ELF-1 (cell line): ENCODE results near the gene STAG1.
A peak's percentile ranks its signal among the peaks of the same experiment; 100 is the strongest.
"Not testable (repeated sequence)": the region's sequence is repeated elsewhere in the genome, so short reads cannot be mapped to it uniquely, and the experiment has no call there.

Source experiments
- DNase-seq: peaks from one replicate; pipeline ENCODE4 v3.0.0-alpha.2; 2016; ENCODE audit warnings: low read depth, low spot score

The STAG1 gene

DNA sequence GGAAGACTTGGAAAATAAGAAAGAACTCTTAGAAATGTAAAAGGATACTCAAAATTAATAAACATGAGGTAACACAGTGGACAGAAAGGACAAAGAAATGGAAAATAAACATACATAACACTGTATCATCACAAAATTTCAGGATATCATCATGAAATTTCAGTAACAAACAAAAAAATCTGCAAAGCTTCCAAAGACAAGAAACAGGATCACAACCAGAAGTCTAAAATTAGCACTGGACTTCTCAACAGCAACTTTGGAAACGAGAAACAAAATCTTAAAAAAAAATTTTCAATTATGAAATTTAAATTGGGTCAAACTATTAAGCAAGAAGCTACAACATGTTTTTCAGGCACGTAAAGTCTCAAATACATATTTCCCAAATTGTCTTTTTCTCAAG, 238.8 kb downstream of the STAG1 start:
- no peak for DNase-seq

DNA sequence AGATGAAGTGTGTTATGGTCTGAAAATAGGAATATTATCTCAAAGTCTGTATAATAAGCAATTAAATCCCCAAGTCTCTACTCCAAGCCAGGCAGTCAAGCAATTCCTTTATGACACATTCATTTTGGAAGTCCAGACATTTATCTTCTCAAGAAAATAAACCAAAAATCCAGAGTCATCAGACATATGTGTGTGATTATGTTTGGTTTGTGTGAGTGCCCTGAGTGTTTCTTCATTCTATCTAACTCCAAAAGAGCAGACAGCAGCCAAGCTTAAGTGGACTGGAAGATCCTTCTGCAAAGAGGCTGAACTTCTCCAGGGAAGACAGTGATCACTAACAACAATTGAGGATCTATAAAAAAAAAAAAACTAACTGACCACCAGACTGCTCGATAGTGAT, 239.8 kb downstream of the STAG1 start:
- no peak for DNase-seq

DNA sequence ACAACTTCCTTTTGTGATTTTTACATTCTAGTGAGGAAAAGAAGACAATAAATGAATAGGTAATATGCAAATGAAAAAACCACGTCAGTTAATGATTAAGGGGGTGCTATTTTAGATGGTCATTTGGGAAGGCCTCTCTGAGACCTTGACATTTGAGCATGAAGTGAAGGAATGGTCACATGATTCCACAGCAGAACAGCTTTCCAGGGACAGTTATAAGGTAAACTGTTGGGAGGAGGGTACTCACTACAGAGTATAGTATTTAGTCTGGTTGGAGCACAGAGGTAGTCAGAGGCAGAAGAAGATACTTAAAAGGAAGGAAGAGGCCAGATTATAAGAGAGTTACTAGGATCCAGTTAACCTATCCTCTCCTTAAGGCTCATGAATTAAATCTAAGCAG, 246.5 kb downstream of the STAG1 start:
- DNase-seq, result no peak

DNA sequence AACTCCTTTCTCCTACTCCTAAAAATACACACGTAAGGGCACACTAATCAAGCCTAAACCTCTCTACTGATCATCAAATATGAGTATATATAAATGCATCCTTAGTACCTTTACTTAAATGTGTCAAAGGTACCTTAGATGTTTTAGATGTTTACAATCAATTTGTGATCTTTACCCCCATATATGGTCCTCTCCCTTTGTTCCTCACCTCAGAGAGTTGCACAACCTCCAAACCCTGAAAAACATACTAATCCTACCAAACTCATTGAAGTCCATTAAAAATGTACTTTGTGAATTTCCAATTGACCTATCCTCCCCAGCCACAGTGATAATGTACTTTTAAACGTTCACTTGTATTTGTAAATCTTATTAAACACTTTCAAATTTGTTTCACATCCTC, 249.1 kb downstream of the STAG1 start:
- no peak for DNase-seq

DNA sequence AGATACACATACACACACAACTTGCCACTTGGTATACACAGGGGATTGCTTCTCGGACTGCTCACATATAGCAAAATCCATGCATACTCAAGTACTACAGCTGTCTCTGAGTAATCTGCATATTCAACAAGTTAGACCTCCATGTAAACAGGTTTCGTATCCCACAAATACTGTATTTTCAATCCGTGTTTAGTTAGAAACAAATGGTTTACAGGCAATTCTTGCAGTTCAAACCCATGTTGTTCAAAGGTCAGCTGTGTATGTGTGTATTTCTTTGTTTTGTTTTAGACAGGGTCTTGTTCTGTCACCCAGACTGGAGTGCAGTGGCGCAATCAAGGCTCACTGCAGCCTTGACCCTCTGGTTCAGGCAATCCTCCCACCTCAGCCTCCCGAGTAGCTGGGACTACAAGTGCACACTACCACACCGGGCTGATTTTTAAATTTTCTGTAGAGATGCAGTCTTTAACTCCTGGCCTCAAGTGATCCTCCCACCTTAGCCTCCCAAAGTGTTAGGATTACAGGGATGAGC, 253.2 kb downstream of the STAG1 start:
- DNase-seq, result no peak

DNA sequence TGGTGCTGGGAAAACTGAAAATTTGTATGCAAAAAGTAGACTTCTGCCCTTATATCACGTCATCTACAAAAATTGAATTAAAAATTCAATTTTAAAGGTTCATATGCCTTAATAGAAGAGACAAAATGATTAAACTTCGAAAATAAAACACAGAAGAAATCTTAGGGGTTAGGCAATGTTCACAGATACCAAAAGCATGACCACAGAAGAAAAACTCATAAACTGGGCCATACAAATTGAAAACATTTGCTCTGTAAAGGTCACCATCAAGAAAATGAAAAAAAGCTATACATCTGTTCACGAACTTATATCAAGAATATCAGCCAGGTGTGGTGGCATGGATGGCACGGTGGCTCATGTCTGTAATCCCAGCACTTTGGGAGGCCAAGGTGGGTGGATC, 257.0 kb downstream of the STAG1 start:
- no peak for DNase-seq

DNA sequence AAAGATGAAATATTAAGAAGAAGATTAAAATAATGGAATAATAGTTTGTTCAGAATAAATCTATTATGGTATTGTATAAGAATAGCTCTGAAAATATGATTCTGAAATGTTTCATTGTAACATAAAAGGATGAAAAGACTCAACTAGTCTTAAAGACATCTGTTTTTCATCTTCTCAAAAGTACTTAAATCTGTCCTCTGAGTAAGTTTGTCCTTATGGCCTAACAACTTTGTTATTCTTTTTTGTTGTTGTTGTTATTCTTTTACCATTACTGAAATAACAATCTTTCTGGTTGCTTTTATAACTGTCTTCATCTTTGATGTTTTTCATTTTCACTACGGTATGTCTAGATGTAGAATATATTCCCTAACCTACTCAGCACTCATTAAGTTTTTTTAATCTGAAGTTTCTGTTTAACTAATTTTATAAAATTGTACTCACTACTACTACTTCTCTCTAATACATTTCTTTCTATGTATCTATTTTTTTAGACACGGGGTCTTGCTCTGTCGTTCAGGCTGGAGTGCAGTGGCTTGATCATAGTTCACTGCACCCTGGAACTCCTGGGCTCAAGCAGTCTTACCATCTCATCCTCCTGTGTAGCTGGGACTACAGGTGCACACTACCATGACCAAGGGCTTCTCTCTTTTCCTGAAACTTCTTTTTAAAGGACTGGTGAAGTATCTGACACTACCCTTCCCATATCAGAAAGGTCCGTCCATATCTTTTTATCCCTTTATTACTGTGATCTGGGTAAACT, 261.4 kb downstream of the STAG1 start:
- DNase-seq, result no peak

DNA sequence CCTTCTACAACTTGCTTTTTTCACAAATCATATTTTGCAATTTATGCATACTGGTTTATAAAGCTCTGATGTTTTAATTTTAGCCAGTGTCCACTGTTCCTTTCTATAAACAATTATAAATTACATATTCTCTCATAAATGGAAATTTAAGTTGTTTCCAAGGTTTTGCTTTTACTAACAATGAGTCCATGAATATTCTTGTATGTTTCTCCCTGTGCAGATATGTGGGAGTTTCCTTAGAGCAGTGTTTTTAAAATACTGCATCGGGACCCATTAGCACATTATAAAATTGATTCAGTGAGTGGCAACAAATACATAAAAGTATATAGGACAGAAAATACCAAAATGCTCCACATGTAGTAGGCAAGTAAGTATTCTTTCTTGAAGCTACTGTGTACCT, 266.4 kb downstream of the STAG1 start:
- DNase-seq, result no peak

DNA sequence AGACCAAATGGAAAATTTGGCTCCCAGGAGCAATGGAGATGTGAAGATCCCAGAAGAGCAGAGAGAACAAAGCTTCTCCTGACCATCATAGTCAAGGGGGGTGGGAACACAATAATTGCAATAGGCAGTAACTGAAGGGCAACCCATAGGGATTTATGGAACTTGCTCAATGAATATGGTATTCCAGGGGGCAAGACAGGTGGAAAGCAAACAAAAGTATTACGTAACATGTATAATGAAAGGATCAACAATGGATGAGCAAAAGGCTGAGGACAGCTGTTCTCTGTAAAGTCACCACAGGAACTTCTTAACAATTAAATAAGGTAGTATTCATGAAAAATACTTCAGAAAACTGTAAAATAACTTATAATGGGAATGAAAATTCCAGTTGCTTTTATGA, 275.9 kb downstream of the STAG1 start:
- DNase-seq, result no peak

DNA sequence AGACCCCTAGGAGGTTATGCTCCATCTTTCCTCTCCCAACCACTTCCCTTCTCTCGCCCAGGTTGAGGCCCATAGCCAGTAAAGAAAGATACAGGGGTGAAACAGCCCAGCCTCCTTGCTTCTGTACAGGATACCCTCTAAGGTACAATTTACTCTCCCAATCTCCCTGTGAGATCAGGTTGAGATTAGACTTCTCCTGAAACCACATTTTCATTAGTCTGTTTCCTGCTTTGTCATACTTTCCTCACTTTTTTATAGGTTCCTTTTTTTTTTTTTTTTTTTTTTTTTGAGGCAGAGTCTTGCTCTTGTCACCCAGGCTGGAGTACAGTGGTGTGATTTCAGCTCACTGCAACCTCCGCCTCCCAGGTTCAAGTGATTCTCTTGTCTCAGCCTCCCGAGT, 277.3 kb downstream of the STAG1 start:
- not testable (repeated sequence) for DNase-seq

DNA sequence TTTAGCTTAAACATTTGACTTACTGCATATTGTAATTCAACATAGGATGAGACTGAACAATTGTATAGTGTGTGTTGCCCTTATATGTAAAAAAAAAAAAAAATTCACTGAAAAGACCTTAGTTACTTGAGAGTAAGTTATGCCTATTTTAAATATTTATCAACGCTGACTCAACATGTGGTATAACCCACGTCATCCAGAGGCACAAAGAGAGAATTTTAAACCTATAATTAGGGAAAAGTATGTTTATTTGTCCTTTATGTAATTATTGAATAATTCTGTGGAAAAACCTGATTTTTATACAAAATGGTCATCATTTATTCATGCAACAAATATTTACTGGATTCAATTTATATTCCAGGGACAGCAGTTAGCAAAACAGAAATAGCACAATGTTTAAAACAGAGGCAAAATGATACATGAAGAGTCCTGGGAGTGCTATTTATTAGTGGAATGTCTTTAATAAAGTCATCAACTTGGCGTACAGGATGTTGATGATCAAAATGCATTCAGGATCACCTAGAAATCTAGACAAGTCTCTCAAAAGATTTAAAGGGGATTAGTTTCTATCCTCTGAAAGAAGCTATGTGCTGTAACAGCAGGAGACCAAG, 278.4 kb downstream of the STAG1 start:
- DNase-seq, result no peak

DNA sequence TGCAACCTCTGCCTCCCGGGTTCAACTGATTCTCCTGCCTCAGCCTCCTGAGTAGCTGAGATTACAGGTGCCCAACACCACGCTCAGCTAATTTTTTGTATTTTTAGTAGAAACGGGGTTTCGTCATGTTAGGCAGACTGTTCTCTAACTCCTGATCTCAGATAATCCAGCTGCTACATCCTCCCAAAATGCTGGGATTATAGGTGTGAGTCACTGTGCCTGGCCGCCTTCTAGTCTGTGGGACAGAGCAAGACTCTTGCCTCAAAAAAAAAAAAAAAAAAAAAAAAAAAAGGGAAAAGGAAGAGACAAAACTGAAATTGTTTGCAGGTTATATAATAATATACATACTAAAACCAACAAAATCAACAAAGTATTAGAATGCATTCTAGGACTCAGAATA, 286.9 kb downstream of the STAG1 start:
- DNase-seq, result no peak

DNA sequence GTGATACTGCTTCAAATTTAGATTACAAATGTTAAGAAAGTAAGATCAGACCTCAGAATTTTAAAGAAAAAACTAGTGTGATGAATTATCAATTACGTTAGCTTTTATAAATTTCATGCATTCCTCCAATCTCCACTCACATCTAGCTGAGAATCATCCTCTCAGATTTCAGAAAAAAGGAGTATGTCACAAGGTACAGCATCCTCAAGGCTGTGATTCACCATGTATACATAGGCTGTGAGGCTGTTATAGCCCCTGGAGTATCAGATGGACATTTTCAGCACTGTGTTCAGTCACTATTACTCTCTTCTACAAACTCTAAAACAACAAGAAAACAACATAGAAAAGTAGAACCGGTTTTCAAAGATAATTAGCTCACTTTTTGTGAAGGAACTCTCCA, 287.7 kb downstream of the STAG1 start:
- DNase-seq, result no peak

DNA sequence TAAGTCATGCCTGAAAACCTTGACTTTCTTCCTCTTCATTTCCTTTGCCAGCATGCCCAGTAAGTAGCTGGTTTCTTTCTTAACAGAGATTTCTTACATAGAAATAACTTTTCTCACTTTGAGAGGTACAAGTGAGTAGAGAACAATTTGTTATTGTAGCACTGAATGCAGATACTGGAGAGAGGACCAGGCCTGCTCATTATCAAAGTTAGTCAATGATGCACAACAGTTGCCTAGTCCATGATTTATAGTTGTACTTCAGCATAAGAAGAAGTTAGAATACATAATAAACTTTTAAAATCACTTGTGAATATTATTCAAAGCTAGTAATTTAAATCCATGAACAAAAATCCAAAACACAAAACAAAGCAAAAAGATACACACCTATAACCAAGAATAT, 289.0 kb downstream of the STAG1 start:
- no peak for DNase-seq

DNA sequence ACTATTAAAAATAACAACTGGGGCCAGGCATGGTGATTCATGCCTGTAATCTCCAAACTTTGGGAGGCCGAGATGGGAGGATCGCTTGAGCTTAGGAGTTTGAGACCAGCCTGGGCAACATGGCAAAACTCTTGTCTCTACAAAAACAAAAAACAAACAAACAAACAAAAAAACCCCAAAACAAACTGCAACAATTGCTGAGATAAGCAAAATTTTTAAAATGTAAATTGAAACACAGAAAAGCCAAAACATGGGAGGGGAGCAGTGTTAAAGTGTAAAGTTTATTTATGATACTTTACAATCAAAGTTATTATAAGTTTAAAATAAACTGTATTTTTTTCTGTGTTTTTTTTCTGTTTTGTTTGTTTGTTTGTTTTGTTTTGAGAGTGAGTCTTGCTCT, 294.4 kb downstream of the STAG1 start:
- no peak for DNase-seq

DNA sequence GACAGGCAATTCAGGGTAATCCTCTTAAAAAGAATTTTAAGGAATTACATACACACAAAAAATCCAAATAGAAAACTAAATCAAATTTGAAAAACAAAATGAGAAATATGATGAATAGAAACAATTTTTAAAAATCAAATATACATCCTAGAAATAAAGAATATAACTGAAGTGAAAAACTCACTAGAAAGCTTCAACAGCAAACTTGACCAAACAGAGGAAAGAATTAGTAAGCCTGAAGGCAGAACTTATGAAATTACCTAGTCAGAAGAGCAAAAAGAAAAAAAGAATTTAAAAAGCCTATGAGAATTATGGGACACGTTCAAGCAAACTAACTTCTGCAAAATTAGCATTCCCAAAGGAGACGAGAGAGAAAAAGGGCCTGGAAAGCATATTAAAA, 296.0 kb downstream of the STAG1 start:
- DNase-seq, result no peak

DNA sequence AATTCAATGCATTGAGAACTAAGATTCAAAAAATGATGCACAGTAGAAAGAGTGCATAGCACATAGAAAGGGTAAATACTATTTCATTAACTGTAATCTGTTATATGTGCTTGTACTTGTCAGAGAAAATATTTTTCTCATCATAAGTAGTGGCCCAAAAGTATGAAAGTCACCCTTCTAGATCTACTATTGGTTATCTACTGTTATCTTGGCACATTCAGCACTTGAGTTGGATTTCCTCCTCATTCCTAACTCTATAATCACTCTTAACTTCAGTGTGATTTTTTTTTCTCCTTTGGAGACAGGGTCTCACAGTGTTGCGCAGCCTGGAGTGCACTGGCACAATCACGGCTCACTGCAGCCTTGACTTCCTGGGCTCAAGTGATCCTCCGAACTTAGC, 307.6 kb downstream of the STAG1 start:
- no peak for DNase-seq

DNA sequence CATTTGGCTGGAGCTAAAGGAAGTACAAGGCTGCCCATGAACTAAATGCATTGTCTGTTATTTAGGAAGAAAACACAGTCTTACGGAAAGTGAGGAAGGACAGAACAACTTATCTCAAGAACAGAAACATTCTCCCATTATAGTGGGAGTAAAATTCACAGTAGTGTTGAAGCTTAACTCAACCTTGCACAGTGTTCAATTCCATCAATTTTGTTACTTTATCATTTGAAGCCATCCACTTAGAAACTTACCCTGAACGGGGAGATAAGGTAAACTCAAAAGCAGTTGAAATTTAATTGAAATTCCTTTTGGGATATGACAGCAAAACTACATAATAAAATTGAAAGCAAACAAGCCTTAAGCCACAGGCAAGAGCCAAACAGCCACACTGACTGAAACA, 315.1 kb downstream of the STAG1 start:
- DNase-seq, result no peak

DNA sequence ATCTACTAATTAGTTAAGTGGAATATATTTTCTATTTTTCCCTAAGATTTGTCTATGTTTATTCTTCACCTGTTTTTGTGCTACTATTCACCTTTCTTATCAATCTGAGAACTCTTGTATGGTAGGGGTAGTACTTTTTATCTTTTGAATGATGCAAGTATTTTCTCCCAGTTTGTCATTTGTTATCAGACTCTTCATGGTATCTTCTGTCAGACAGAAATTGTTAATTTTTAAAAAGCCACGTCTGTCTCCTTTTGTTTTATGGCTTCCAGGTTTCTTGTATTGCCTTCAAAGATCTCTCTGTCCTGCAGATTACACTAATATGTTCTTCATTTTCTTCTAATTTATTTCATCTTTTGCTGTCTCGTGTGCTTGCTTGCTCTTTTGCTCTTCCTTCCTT, 317.7 kb downstream of the STAG1 start:
- DNase-seq, result no peak

DNA sequence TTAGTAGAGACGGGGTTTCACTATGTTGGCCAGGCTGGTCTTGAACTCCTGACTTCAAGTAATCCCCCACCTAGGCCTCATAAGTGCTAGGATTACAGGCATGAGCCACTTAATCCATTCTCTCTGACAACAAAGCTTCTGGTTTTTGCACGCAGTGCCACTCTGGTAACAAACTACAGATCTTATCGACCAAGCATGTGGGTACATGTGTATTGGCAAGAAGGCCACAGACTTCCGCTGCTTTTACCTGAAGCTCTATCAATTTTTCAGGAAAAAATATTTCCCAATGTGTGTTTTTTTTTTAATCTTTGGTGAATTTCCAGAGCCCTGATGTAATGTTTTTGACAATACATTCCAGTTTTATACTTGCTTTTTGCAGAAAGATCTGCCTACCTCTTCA, 319.5 kb downstream of the STAG1 start:
- DNase-seq, result no peak

DNA sequence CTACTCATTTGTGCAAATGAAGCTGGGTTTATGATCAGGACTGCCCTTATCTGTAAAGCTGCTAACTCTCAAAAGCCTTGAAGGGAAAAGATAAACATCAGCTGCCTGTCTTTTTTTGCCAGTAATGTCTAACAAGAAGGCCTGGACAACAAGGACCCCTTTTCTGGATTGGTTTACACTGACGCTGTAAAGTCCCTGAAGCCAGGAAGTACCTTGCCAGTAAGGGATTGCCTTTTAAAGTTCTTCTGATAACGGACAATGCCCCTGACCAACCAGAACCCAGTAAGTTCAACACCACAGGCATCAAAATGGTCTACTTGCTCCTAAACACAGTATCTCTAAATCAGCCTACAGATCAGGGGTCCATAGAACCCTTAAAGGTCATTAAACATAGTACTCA, 324.0 kb downstream of the STAG1 start:
- peak; percentile 58 for DNase-seq

DNA sequence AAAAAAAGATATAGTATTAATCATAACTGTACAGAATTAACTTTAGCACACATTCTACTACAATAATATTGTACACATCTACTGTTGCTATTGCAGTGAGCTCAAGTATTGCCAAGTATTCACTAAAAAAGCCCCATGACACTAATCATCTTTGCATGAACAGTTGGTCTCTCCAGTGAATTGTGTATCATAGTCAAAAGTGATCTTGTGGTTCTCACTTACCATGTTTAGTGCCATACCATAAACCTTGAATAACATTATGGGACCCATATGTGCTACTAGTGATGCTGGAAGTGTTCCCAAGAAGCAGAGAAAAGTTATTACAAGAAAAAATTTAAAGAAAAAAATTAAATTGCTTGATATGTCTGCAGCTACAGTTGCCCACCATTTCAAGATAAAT, 324.9 kb downstream of the STAG1 start:
- no peak for DNase-seq

DNA sequence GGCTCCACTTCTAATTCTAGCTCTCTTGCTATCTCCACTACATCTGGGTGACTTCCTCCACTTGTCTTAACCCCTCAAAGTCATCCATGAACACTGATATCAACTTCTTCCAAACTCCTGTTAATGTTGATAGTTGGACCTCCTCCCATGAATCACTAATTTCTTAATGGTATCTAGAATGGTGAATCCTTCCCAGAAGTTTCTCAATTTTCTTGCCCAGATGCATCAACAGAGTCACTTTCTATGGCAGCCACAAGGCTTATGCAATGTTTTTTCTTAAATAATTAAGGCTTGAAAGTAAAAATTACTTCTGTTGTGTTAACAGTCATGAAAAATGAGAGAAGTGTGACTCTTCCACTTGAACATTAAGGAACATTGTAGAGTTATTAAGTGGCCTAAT, 337.7 kb downstream of the STAG1 start:
- no peak for DNase-seq

DNA sequence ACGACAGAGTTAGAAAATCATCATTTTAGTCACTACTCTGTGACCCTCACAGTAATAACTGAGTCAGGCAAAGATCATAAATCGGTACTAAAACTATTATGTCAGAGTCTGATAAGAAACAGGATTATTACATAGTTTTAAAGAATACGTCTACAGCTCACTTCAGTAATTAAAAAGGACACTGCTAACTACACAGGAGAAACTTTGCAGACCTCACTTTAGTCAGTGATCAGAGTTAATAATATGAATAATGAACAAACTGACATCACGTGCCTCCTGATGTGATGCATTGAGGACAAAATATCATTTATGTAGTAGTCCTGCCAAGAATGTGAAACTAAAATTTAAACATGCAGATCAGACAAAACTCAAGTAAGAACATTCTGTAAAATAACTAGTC, 339.9 kb downstream of the STAG1 start:
- DNase-seq, result no peak
